T1000 (cell line): ENCODE data around the gene PRR7.

Source experiments
- DNase-seq: peaks from one replicate; lab custom pipeline; 2025; ENCODE audit warnings: mixed read lengths; lab: John Stamatoyannopoulos, UW

Gene PRR7

DNA sequence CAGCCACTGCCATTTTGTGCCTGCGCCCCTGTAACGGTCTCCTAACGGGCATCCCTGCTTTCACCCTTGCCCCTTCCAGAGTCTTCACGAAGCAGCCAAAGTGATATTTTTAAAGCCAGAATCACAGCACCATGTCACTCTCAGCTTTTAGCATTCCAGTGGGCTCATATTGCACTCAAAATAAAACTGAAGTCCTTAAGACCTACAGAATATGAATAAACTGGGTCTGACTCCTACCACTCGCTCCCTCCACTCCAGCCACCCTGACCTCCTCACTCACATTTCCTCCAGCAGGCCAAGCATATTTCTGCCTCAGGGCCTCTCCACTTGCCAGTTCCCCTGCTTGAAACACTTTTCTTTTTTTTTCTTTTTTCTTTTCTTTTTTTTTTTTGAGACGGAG is 53.2 kb downstream of the PRR7 start:
- DNase-seq = no peak

GRCh38 chr5:177500685-177501522 is 54.3 kb downstream of the PRR7 start:
- peak; percentile 77 for DNase-seq

DNA sequence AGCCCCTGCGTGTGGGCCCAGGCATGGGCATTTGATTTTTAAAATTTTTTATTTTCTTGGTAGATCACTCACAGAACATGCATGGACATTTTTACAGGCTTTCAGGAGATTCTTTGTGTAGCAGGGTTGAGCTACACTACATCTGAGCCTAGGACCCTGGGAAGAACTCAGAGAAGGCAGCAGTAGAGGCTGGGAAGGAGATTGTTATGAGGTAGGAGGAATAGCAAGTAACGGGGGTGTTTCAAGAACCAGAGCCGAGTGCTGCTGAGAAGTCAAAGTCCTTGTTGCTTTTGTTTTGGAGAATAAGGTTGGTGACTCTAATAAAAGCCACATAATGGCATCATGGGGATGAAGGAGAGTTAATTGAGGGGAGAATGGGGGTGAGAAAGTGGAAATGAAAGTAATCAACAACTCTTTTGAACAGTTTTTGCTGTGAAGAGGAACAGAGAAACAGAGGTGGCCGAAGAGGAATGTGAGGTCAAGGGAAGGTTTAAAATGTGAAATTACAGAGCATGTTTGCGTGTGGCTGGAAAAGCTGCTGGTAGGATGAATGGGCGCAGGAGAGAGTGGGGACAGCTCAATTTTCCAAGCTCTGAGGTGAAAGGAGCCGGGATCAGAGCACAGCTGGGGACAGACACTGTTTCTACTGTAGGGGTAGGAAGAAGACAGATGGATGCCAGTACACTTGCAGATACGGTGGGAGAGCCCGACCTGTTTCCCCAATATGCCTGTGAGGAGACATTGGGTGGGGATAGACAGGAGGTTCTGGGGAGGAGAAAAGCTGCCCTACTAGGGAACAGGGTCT is 55.5 kb downstream of the PRR7 start:
- no peak for DNase-seq

GRCh38 chr5:177502886-177503285 is 56.3 kb downstream of the PRR7 start:
- DNase-seq = no peak

- DNase-seq = no peak
Measured at GRCh38 chr5:177503351-177504085, 56.9 kb downstream of the PRR7 start.

DNA sequence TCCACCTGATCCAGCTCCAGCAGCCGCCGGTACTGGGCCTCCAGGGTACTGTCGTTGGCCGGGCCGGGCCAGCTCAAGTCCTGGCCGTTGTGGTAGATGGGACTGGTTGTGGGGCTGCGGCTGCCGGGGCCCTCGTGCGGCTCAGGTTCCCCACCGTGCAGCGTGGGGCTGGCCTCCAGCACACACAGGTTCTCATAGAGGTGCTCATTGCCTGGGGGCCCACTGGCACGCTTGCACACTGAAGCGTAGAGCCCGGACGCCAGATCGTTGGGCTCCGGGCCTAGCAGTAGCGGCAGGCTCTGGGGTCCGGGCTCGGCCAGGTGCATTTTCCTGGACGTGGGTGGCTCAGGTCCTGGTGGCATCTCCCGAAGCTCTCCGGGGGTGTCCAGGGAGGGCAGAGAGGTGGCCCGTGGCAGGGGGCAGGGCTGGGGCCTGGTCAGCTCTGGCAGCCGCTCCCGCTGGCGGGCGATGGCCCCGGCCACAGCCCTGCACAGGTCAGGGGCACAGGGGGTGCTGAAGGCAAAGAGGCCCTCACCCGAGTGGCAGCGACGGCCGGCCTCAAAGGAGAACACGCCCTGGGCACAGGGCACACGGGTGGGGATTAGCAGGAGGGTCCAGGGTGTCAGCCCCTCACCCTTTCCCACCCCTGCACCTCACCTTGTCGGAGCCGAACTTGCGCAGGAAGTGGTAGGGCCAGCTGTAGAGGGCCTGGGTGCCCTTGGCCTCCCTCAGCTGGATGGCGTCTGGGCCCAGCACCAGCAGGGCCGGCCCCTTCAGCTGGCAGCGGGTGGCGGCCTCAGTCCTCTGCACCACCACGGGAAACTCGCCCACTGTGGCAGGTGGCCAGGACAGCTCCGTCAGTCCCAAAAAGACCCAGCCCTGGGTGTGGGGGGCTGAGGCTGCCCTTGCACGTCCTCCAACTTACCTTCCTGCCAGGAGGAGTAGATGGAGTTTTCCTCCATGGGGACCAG is 57.8 kb downstream of the PRR7 start:
- DNase-seq = no peak

DNA sequence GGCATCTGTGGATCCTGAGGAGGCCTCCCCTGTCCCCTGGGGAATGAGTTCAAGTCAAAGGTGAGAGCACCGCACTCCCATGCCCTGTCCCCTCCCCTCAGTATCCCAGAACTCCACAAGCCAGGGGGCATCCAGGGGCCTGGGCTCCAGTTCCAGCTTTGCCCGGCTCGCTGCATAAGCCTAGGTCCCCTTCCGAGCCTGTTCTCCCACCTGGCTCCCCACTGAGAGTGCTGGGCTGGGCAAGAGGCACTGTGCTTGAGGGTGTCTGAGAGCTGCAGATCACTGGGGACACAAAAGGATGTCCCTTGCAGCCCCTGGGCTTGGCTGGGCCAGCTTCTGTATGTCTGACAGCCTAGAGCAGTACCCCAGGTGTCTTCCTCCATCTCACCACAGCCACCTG is 58.5 kb downstream of the PRR7 start:
- no peak for DNase-seq
